Progenitor cell of endocrine pancreas (in vitro differentiated cells): ENCODE data around the gene GALNT2. TPM values are rescaled to one million over a fixed set of nuclear protein-coding genes. Genes with fewer than 3 reads are reported as not detected.

ENCODE experiments used
- DNase-seq: peaks from one replicate; pipeline ENCODE4 v3.0.0; 2021; ENCODE audit warnings: low spot score; ENCODE audit not compliant: unreplicated experiment
- H3K27ac Mint-ChIP-seq: 2 replicates; pipeline ENCODE4 v1.8.0; 2021; ENCODE audit warnings: mild to moderate bottlenecking, moderate library complexity, mixed read lengths
- H3K27me3 Mint-ChIP-seq: 2 replicates; pipeline ENCODE4 v1.8.0; 2021; ENCODE audit warnings: mixed read lengths
- H3K36me3 Mint-ChIP-seq: 2 replicates; pipeline ENCODE4 v1.8.0; 2022; ENCODE audit warnings: mixed read lengths; ENCODE audit not compliant: insufficient read depth
- H3K4me1 Mint-ChIP-seq: 2 replicates; pipeline ENCODE4 v1.8.0; 2021; ENCODE audit warnings: low read depth, mixed read lengths
- H3K4me3 Mint-ChIP-seq: 2 replicates; pipeline ENCODE4 v1.8.0; 2021; ENCODE audit warnings: low read depth, mild to moderate bottlenecking, moderate library complexity, mixed read lengths
- H3K9me3 Mint-ChIP-seq: 2 replicates; pipeline ENCODE4 v1.8.0; 2021; ENCODE audit warnings: low read depth, mixed read lengths
- CTCF ChIP-seq: fragments of 200-600 bp; sonication (generic); IDR thresholded peaks from one replicate; pipeline ENCODE4 v1.5.0; 2021; ENCODE audit warnings: antibody characterized with exemption, mild to moderate bottlenecking; ENCODE audit not compliant: unreplicated experiment
- total RNA-seq: library from RNA; stranded (reverse); gene quantifications from 2 replicates; pipeline ENCODE4 v1.2.1, GENCODE V29; 2021

The GALNT2 gene
- total RNA-seq, 1 donor from 2014 or later: 95.2 TPM

- no peaks in the 10 kb centered on the region for H3K27me3 Mint-ChIP-seq
- peaks cover 6% of the 10 kb centered on the region for H3K36me3 Mint-ChIP-seq
Observed at GRCh38 chr1:230189824-230190223, 122.8 kb downstream of the GALNT2 start.

GRCh38 chr1:230191079-230191804, 124.2 kb downstream of the GALNT2 start:
- DNase-seq: no peak
- no peak for TF ChIP-seq CTCF
- Mint-ChIP-seq H3K4me3 (no peak overlapping the region), H3K27ac (no peak overlapping the region), H3K36me3 (peaks cover 6% of the 10 kb centered on the region), H3K9me3 (no peaks in the 10 kb centered on the region), H3K27me3 (no peaks in the 10 kb centered on the region), H3K4me1 (peaks cover 10% of the 10 kb centered on the region)

More at GRCh38 chr1:230189824-230190223, 122.8 kb downstream of the GALNT2 start:
- no peak for TF ChIP-seq CTCF
- Mint-ChIP-seq H3K9me3 (no peaks in the 10 kb centered on the region), H3K4me1 (peaks cover 22% of the 10 kb centered on the region), H3K4me3 (no peak overlapping the region), H3K27ac (no peak overlapping the region)
- no peak for DNase-seq

- no peak overlapping the region for H3K4me3 Mint-ChIP-seq
- H3K36me3 Mint-ChIP-seq: peaks cover 5% of the 10 kb centered on the region
- DNase-seq: no peak
- peaks cover 10% of the 10 kb centered on the region for H3K4me1 Mint-ChIP-seq
- TF ChIP-seq CTCF: no peak
- H3K9me3 Mint-ChIP-seq: no peaks in the 10 kb centered on the region
- no peaks in the 10 kb centered on the region for H3K27me3 Mint-ChIP-seq
- no peak overlapping the region for H3K27ac Mint-ChIP-seq
Observed at GRCh38 chr1:230191855-230192254, 124.8 kb downstream of the GALNT2 start.

DNA sequence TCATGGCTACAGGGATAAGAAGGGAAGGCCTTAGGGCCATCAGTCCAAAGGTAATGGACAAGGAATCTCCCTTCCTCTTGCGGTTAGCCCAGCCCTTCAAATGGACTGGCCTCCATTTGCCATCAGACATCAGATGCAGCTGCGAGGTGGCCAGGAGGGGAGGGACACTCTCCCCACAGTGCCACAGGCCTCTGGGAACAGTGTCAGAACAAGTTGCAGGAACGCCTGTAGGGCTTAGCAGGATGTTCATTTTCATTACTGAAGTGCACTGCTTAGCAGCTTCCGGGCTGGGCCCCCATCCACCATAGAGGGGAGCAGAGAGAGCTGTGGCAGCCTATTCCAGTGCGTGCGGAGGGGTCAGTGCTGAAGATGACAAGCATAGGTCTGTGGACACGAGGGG, 127.5 kb downstream of the GALNT2 start:
- no peak for DNase-seq
- Mint-ChIP-seq H3K36me3 (no peaks in the 10 kb centered on the region), H3K4me3 (no peak overlapping the region), H3K27ac (no peak overlapping the region), H3K9me3 (no peaks in the 10 kb centered on the region), H3K4me1 (peaks cover 14% of the 10 kb centered on the region), H3K27me3 (no peaks in the 10 kb centered on the region)
- TF ChIP-seq CTCF: no peak

GRCh38 chr1:230195199-230195598, 128.2 kb downstream of the GALNT2 start:
- TF ChIP-seq CTCF: no peak
- Mint-ChIP-seq H3K4me3 (no peak overlapping the region), H3K36me3 (no peaks in the 10 kb centered on the region), H3K4me1 (peaks cover 12% of the 10 kb centered on the region), H3K27me3 (no peaks in the 10 kb centered on the region), H3K27ac (no peak overlapping the region), H3K9me3 (no peaks in the 10 kb centered on the region)
- no peak for DNase-seq
